Spinal cord (tissue), 10 donors: Measurements from ENCODE around the gene NFIL3. TPM values are rescaled to one million over a fixed set of nuclear protein-coding genes. Genes with fewer than 3 reads are reported as not detected.
"Not testable (repeated sequence)": the region's sequence is repeated elsewhere in the genome, so short reads cannot be mapped to it uniquely, and the experiment has no call there.

ENCODE experiments used
- DNase-seq, 6 donors: peaks; one replicate each; pipeline versions ENCODE4 v3.0.0 to v3.0.0-alpha.2; 2013 to 2015; ENCODE audit warnings: low spot score in 6 of 6, low read depth in 4 of 6
- H3K27ac ChIP-seq: one replicate; pipeline ENCODE4 v1.5.1; 2013; ENCODE audit warnings: low read depth, low read length, control low read depth
- H3K27me3 ChIP-seq: one replicate; pipeline ENCODE4 v1.6.1; 2013; ENCODE audit warnings: low read length; ENCODE audit not compliant: control insufficient read depth, insufficient read depth
- H3K36me3 ChIP-seq: one replicate; pipeline ENCODE4 v1.6.1; 2013; ENCODE audit warnings: low read length; ENCODE audit not compliant: control insufficient read depth, insufficient read depth
- H3K4me1 ChIP-seq: one replicate; pipeline ENCODE4 v1.6.1; 2013; ENCODE audit warnings: low read length; ENCODE audit not compliant: control insufficient read depth, insufficient read depth
- H3K4me3 ChIP-seq: one replicate; pipeline ENCODE4 v1.5.1; 2013; ENCODE audit warnings: low read depth, low read length, control low read depth
- H3K9me3 ChIP-seq: one replicate; pipeline ENCODE4 v1.6.1; 2013; ENCODE audit warnings: low read length; ENCODE audit not compliant: control insufficient read depth, insufficient read depth
- WGBS: methylation state at CpG from one replicate; pipeline ENCODE4 v1.1.5; 2013; ENCODE audit warnings: missing lambda C conversion rate; ENCODE audit not compliant: insufficient coverage; 5-methylcytosine and 5-hydroxymethylcytosine counted together
- polyA plus RNA-seq, 2 donors: library from polyadenylated mRNA; unstranded; fragments of 120-200 nt; gene quantifications; one replicate each; pipeline ENCODE4 v1.2.1, GENCODE V29; 2013; ENCODE audit not compliant: insufficient read length in 2 of 2
- total RNA-seq, 2 donors: library from RNA; depleted of rRNA in 1 of 2; stranded (reverse); fragments of 120-200 nt in 1 of 2; fragments of >200 nt in 1 of 2; gene quantifications; one replicate each; pipeline versions ENCODE4 v1.2.3 to v1.2.4, GENCODE V29; 2013 to 2014
- donor health status: healthy.

Gene NFIL3
- total and polyA plus RNA-seq, 4 donors, result 12.0 to 21.4 (median 20.9) TPM

- Histone ChIP-seq H3K4me3 (no peak overlapping the region), H3K9me3 (no peaks in the 10 kb centered on the region), H3K27me3 (no peaks in the 10 kb centered on the region), H3K36me3 (no peaks in the 10 kb centered on the region), H3K27ac (no peak overlapping the region), H3K4me1 (no peaks in the 10 kb centered on the region)
- 76% methylated on average over 1 of the region's 7 CpGs for WGBS
- DNase-seq, result peak in 1 of 6 donors; percentile 30
These were observed 27.8 kb downstream of the NFIL3 start for GRCh38 chr9:91395553-91396471.

GRCh38 chr9:91395106-91395552 lies 28.5 kb downstream of the NFIL3 start:
- no peak for DNase-seq
- H3K27me3 ChIP-seq, result no peaks in the 10 kb centered on the region
- no peaks in the 10 kb centered on the region for H3K36me3 ChIP-seq
- H3K4me1 ChIP-seq, result no peaks in the 10 kb centered on the region
- 100% methylated on average over 1 of the region's 4 CpGs for WGBS
- no peak overlapping the region for H3K27ac ChIP-seq
- no peaks in the 10 kb centered on the region for H3K9me3 ChIP-seq
- no peak overlapping the region for H3K4me3 ChIP-seq

GRCh38 chr9:91393826-91394225 lies 29.8 kb downstream of the NFIL3 start:
- WGBS, result no CpG with 5 or more reads among the region's 5 CpGs
- peak in 1 of 6 donors; percentile 54 for DNase-seq

GRCh38 chr9:91392435-91392834 lies 31.2 kb downstream of the NFIL3 start:
- DNase-seq, result no peak
- Histone ChIP-seq H3K27me3 (no peaks in the 10 kb centered on the region), H3K4me3 (no peak overlapping the region), H3K27ac (no peak overlapping the region), H3K36me3 (no peaks in the 10 kb centered on the region), H3K4me1 (no peaks in the 10 kb centered on the region), H3K9me3 (no peaks in the 10 kb centered on the region)
- WGBS, result no CpG with 5 or more reads among the region's 1 CpG

More at GRCh38 chr9:91393826-91394225, 29.8 kb downstream of the NFIL3 start:
- Histone ChIP-seq H3K27me3 (no peaks in the 10 kb centered on the region), H3K9me3 (no peaks in the 10 kb centered on the region), H3K4me3 (no peak overlapping the region), H3K27ac (no peak overlapping the region), H3K4me1 (no peaks in the 10 kb centered on the region), H3K36me3 (no peaks in the 10 kb centered on the region)

GRCh38 chr9:91391818-91392217 lies 31.8 kb downstream of the NFIL3 start:
- Histone ChIP-seq H3K4me1 (no peaks in the 10 kb centered on the region), H3K36me3 (no peaks in the 10 kb centered on the region), H3K27ac (no peak overlapping the region), H3K9me3 (no peaks in the 10 kb centered on the region), H3K4me3 (no peak overlapping the region), H3K27me3 (no peaks in the 10 kb centered on the region)
- DNase-seq, result no peak
- WGBS, result 87% methylated on average over 1 of the region's 2 CpGs

- Histone ChIP-seq H3K27me3 (no peaks in the 10 kb centered on the region), H3K4me1 (no peaks in the 10 kb centered on the region), H3K4me3 (no peak overlapping the region), H3K27ac (no peak overlapping the region), H3K36me3 (no peaks in the 10 kb centered on the region), H3K9me3 (no peaks in the 10 kb centered on the region)
- 80% methylated on average over 1 of the region's 5 CpGs for WGBS
- DNase-seq, result no peak
These were observed 32.2 kb downstream of the NFIL3 start for GRCh38 chr9:91391412-91391811.

- not testable (repeated sequence) for DNase-seq, H3K27me3 ChIP-seq, H3K36me3 ChIP-seq, H3K9me3 ChIP-seq, H3K27ac ChIP-seq, H3K4me3 ChIP-seq, H3K4me1 ChIP-seq
- 100% methylated on average over 3 of the region's 4 CpGs for WGBS
These were observed 33.9 kb downstream of the NFIL3 start for GRCh38 chr9:91389686-91390085.

GRCh38 chr9:91386765-91387164 lies 36.9 kb downstream of the NFIL3 start:
- Histone ChIP-seq H3K27me3 (no peaks in the 10 kb centered on the region), H3K9me3 (no peaks in the 10 kb centered on the region), H3K27ac (no peak overlapping the region), H3K36me3 (no peaks in the 10 kb centered on the region), H3K4me3 (no peak overlapping the region), H3K4me1 (no peaks in the 10 kb centered on the region)
- DNase-seq, result no peak

- 83% methylated on average over 1 of the region's 1 CpG for WGBS
- Histone ChIP-seq H3K4me1 (no peaks in the 10 kb centered on the region), H3K36me3 (no peaks in the 10 kb centered on the region), H3K4me3 (no peak overlapping the region), H3K9me3 (no peaks in the 10 kb centered on the region), H3K27me3 (no peaks in the 10 kb centered on the region), H3K27ac (no peak overlapping the region)
- no peak for DNase-seq
These were observed 38.7 kb downstream of the NFIL3 start for GRCh38 chr9:91384954-91385353.

GRCh38 chr9:91383577-91383976 lies 40.1 kb downstream of the NFIL3 start:
- Histone ChIP-seq H3K27me3 (no peaks in the 10 kb centered on the region), H3K4me3 (no peak overlapping the region), H3K27ac (no peak overlapping the region), H3K9me3 (no peaks in the 10 kb centered on the region), H3K36me3 (no peaks in the 10 kb centered on the region), H3K4me1 (no peaks in the 10 kb centered on the region)
- DNase-seq, result no peak
